Fibroblast of villous mesenchyme (primary cell): ENCODE measurements around the gene ZC3H12C. TPM values are rescaled to one million over a fixed set of nuclear protein-coding genes. Genes with fewer than 3 reads are reported as not detected.

ENCODE experiments used
- DNase-seq: peaks from one replicate; pipeline ENCODE4 v3.0.0-alpha.2; 2010; ENCODE audit warnings: low read depth
- H3K4me3 ChIP-seq: 2 replicates; pipeline ENCODE4 v1.5.1; 2011; ENCODE audit warnings: low read depth, mild to moderate bottlenecking, low read length
- CTCF ChIP-seq: IDR thresholded peaks from 2 replicates; pipeline ENCODE4 v1.5.1; 2012; ENCODE audit warnings: low read depth, mild to moderate bottlenecking, low read length; ENCODE audit not compliant: insufficient read depth
- total RNA-seq: library from RNA; depleted of rRNA; stranded (reverse); fragments of >200 nt; gene quantifications from 2 replicates; pipeline ENCODE4 v1.2.3, GENCODE V29; 2012

The ZC3H12C gene
- total RNA-seq, 1 donor = 15.5 TPM

DNA sequence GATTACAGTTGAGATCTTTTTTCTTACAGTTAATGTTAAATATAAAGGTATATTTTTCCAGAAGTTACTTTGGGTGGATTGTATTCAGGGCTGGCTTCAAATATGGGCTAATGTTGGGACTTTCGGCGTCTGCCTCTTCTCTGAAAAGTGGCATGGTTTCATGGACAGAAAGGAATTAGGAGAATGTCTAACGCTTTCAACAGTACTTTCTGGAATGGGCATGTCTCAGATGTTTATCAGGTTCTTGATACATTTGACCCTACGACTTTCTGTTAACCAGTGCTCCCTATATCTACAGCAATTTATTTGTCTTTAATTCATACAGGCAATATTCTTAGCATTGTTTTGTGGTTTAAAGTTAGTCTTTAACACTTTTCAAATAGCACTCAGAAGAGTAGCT, 33.7 kb downstream of the ZC3H12C start:
- H3K4me3 ChIP-seq = no peak overlapping the region
- no peak for TF ChIP-seq CTCF
- DNase-seq = no peak

- peak; percentile 48 for DNase-seq
- no peak overlapping the region for H3K4me3 ChIP-seq
- no peak for TF ChIP-seq CTCF
Observed at GRCh38 chr11:110128161-110128560, 35.0 kb downstream of the ZC3H12C start.

- TF ChIP-seq CTCF = no peak
- no peak overlapping the region for H3K4me3 ChIP-seq
- DNase-seq = no peak
Observed at GRCh38 chr11:110130642-110131238, 37.5 kb downstream of the ZC3H12C start.

DNA sequence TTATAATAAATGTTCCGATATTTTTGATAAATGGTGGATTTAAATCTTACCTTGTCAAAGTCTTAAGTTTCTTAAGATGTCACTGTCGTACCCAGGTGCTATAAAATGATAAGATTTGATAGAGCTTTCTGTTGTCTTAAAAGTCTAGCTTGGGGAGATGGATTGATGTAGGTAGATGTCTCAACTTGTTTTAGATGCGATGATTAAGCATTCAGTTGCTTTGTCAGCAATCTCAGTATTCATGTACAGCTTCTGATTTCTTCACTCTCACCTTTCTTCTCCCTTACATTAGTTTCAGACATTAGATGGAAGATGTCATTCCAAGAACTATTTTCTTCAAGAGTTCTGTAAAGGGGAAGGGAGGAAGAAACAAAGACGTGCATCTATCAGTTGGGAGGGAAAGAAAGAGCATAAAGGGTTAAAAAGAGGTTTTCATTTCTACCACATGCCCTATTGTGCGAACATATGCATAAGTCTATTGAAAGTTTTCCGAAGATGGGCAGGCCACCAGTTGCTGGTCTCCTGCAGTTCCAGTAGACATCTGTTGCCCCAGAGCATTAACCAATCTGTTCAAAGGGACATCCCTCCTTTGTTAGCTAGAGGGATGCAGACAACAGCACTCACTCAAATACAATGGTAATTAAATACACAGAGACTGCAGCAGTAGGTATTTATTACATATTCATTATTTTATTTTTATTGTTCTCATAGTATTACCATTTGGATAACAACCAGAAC, 38.4 kb downstream of the ZC3H12C start:
- no peak for TF ChIP-seq CTCF
- no peak for DNase-seq
- H3K4me3 ChIP-seq = no peak overlapping the region

DNA sequence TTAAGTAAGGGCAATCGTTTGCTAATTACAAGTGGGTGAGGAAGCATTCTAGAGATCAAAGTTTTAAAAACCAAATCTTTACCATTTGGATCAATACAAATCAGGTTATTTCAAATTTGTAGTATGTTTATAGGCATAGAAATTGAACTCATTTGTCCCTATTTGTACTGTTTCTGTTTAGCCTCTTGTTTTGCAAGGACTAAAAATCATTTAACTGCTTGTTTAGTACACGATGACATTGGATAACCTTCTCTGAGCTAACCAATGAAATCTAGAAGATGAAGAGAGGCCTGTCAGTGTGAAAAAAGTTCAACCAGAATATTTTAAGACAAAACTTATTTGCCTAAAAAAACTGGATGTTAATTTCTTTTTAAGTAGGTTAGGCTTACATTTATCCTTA, 40.0 kb downstream of the ZC3H12C start:
- no peak overlapping the region for H3K4me3 ChIP-seq
- DNase-seq = no peak
- no peak for TF ChIP-seq CTCF

DNA sequence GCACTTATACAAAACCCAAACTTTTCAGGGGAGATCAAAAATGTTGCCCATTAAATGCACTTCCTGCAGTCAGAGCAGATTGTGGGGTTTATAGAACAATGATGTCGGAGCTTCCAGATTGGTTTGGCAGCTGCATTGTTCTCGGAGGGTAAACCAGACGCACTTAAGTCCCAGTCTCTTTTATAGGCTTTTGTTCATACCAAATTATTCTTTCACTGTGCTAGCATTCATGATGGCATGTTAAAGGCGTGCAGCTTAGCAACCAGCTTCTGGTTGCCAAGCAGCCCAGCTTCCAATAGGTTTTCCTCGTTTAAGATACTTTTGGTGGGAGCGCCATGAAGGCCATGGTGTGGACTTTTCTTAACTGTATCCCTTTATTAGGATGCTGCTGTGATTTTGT, 40.9 kb downstream of the ZC3H12C start:
- no peak for TF ChIP-seq CTCF

DNA sequence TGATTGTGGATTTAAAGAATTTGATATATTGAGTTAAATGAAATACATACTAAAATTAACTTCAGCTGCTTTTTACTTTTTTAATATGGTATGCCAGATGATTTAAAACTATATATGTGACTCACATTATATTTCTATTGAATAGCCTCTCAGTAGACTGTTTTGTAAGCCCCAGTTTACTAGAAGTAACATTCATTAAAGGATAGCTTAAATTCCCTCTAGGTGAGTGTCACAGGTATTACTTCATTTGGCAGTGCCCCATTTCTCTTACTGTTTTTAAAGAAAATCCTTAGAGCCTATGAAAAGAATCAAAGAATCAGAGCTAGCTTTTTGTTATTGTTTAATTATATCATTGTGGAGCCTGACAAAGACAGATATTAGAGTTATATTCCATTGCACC, 48.6 kb downstream of the ZC3H12C start:
- DNase-seq = no peak
- no peak overlapping the region for H3K4me3 ChIP-seq
- TF ChIP-seq CTCF = no peak

More for the DNA sequence above, 40.9 kb downstream of the ZC3H12C start:
- no peak overlapping the region for H3K4me3 ChIP-seq
- DNase-seq = no peak
